HG03521 (cell line): Measurements from ENCODE around the gene B3GALNT2.

Experiments used
- ATAC-seq: cut with Tn5 transposase; IDR thresholded peaks from one replicate; pipeline ENCODE4 v1.9.1; 2021; ENCODE audit warnings: mild to moderate bottlenecking, moderate library complexity; ENCODE audit not compliant: unreplicated experiment

B3GALNT2 gene

DNA sequence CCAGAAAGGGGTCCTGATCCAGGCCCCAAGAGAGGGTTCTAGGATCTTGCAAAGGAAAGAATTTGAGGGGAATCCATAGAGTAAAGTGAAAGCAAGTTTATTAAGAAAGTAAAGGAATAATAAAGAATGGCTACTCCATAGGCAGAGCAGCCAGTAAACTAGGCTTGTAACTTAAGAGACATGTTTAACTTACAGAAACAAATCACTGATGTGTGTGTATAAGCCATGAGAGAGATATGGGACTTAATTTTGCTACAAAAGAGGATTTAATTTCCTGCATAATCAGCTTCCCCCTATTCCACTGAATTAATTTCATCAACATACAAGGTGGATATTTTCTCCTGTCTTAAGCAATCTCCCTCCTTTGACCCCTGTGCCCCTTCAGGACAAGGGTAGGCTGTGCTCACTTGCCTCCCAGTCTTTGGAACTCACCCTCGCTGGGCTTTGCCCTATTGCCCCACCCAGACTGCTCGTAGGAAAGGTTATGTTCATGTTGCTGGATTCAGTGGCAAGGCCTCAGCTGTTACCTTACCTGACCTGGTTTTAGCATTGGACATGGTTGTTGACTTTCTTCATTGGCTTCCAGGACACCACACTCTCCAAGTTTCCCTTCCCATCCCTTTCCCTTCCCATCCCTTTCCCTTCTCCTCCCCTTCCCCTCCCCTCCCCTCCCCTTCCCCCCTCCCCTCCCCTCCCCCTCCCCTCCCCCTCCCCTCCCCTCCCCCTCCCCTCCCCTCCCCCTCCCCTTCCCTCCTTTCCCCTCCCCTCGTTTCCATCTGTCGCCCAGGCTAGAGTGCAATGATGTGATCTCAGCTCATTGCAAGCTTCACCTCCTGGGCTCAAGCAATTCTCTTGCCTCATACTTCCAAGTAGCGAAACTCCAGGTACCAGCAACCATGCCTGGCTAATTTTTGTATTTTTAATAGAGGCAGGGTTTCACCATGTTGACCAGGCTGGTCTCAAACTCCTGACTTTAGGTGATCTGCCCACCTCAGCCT is 92.5 kb downstream of the B3GALNT2 start:
- no peak for ATAC-seq

DNA sequence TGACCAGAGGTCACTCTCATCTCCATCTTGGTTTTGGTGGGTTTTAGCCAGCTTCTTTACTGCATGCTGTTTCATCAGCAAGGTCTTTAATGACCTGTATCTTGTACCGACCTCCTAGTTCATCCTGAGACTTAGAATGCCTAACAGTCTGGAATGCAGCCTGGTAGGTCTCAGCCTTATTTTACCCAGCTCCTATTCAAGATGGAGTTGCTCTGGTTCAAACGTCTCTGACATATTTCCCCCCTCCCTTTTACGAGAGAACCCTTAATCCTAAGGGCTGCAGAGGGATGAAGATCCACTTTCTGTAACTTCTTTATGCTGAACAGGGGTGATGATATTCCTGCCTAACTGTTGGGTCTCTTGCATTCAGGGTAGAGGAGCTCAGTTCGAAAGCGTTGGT is 93.8 kb downstream of the B3GALNT2 start:
- no peak for ATAC-seq

DNA sequence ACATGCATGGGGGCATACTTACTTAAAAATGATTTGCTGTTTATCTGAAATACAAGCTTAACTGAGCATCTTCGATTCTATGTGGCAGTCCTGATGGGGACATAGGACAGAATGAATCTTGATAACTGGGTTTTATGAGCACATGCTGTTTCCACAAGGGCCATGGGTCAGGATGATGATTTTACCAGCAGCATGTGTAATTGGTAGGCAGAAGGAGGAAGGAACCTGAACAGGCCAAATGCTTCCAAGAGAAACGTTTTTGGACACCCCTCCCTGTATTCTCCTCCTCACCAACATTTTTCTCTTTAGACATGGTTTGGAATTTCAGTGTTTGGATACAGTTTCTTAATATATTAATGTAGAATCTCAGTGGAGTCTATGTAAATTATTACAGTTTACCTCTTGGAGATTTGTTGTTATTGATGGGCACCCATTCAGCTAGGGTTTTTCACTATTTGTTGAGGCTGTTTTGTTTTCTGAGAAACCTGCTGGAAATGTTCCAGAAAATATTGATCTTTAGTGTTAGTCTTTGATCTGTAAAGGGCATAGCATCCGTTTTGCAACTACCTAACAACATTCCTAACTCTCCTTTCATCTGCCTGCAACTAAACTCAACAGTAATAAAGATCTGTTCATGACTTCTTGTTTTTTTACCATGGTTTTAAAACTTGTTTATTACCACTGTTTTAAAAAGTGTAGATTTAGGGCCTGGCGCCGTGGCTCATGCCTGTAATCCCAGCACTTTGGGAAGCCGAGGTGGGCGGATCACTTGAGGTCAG is 95.0 kb downstream of the B3GALNT2 start:
- no peak for ATAC-seq

DNA sequence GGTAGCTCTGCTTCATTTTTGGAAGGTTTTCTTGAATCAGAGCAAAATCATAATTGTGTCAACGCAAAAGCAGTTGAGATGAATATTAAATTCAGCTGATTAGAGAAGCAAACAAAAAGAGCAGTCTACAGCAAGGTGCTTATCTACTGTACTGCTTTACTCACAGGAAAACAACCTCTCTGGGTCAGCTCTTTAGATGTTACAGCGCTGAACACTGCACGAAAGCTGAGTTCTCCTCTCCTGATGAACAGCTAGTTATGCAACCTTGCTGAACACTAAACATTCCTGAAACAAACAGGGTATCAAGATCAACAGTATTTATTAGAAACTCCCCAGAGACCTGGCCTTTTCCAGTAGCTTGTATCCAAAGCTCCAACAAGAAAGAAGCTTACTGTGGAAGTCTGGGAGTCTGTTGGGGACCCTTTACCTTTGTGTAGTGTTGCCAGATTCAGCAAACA is 95.7 kb downstream of the B3GALNT2 start:
- ATAC-seq: no peak

DNA sequence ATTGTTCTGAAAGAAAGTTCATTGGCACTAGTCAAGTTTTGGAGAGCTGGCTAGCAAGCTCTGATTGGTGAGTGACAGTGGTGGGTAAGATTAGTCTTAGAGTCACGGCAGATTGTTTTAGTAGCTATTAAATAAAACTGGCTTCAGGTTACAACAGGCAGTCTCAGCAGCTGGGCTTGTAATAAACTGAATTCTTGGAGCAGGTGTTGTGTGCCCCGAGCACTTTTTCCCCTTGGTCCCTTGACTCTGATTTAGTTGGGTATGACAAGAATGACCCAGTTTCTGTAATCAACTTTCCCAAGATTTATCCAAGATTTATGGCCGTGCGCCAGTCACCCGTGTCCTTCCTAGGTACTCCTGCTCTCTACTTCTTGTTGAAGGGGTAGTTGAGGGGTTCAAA is 96.8 kb downstream of the B3GALNT2 start:
- ATAC-seq: no peak

DNA sequence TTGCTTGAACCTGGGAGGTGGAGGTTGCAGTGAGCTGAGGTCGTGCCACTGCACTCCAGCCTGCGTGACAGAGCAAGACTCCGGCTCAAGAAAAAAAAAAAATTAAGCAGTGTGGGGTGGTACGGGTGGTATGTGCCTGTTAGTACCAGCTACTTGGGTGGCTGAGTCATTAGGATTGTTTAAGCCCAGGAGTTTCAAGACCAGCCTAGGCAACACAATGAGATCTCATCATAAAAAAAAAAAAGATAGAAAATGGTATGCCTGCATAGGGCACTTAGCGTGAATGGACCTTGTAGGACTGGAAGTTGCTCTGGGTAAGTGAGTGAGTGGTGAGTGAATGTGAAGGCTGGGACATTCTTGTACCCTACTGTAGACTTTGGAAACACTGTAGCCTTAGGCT is 100.1 kb downstream of the B3GALNT2 start:
- ATAC-seq: no peak

DNA sequence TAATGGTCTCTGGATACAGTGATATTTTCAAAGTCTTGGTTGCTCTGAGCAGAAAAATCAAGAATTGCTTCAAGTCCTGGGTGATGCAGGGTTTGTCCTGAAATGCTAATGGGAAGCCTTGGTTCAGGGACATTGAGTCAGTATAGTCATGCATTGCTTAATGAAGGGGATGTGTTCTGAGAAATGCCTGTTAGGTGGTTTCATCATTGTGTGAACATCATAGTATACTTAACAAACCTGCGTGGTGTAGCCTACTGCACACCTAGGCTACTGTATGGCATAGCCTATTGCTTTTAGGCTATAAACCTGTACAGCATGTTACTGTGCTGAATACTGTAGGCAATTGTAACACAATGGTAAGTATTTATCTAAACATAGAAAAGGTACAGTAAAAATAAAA is 100.7 kb downstream of the B3GALNT2 start:
- no peak for ATAC-seq

DNA sequence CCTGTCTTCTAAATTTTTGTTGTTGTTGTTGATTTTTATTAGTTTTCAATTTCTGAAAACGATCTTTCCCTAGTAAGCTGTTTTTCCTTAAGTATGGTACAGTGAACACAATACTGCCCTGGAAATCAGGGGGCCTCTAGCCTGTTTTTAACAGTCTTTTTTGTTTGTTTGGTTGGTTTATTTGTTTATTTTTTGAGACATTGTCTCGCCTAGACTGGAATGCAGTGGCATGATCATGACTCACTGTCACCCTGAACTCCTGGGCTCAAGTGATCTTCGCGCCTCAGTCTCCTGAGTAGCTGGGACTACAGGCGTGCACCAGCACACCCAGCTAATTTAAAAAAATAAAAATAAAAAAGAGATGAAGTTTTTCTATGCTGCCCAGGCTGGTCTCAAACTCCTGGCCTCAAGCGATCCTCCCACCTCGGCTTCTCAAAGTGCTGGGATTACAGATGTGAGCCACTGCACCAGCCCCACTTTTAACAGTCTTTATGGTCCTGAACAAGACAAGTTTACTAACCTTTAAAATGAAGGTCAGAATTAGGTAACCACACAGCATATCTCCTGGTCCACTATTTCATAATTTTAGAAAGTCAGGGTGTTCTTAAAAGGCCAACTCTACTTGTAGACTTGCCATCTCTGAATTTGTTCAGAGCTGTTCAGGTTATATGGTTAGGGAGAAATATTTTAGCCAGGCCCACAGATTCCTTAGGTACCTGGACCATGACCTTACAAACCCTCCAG is 101.6 kb downstream of the B3GALNT2 start:
- ATAC-seq: no peak

DNA sequence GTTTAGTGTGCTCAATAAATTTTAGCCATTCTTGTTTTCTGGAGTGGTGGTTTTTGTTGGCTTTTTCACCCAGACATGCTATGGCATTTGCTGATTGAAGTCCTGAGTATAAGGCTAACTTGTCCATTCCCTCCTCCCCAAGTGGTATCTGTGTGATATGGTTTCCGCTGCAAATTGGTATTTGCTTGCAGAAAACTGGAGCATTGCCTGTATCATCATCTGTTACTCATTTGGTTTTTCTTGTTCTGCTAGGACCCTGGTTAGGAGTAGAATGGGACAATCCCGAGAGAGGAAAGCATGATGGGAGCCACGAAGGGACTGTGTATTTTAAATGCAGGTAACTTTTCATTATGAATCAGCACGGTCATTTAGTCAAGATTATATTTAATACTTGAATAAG is 103.0 kb downstream of the B3GALNT2 start:
- ATAC-seq: no peak
